ENCODE measurements around the gene SNCA.
A peak's percentile ranks its signal among the peaks of the same experiment; 100 is the strongest.

The SNCA gene

DNA sequence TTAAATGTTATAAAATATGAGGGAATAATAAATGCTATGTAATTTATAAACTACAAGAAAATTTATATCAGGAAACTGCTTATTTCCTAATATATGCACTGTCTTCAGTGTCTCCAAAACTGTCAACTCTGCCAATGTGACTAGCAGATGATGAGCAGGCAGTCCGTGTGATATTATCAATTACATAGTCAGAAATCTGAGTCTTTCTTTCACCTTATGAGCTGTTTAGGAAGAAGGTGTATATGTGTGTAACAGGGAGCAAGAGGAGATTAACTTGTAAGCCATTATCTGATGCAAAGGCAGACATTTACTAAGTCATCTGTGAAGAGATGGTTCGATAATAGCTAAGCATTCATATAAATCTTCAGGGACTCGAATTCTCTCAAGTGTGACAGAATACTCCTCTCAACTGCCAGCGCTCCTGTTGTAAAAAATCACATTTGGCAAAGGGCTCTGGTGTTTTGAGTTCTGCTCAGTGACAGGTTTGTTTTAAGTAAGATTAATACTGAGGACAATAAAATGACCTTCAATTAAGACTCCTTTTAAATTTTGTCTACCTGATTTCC, 79.7 kb downstream of the SNCA start:
- DNase-seq (ENCODE audit: low read depth, low spot score): no peak
- H3K27ac ChIP-seq: no peak overlapping the region

DNA sequence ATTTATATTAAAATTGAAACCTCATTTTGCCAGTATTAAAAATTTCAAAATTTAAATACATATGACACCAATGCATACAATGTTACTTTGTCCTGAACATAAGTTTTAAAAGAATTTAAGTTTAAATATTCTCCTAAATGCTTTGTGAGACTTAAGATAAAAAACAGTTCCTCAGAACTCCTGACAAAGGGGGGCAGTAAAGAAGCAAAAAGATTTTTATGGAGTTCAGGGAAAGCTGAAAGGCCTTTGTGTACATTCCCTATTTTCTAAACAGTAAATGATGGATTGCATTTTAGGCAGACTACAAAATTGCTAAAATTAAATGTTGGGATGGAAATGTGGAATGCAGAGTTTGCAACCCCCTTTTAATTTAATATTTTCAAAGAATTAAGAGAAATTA, 81.7 kb downstream of the SNCA start:
- H3K27ac ChIP-seq: no peak overlapping the region
- DNase-seq (ENCODE audit: low read depth, low spot score): no peak

- peak overlapping the region; percentile 74 for H3K27ac ChIP-seq
- DNase-seq (ENCODE audit: low read depth, low spot score): no peak
Measured at GRCh38 chr4:89754531-89754930, 82.4 kb downstream of the SNCA start.

- peak; percentile 90 for DNase-seq (ENCODE audit: low read depth, low spot score)
- peak overlapping the region; percentile 74 for H3K27ac ChIP-seq
Measured at GRCh38 chr4:89753601-89754066, 83.3 kb downstream of the SNCA start.

DNA sequence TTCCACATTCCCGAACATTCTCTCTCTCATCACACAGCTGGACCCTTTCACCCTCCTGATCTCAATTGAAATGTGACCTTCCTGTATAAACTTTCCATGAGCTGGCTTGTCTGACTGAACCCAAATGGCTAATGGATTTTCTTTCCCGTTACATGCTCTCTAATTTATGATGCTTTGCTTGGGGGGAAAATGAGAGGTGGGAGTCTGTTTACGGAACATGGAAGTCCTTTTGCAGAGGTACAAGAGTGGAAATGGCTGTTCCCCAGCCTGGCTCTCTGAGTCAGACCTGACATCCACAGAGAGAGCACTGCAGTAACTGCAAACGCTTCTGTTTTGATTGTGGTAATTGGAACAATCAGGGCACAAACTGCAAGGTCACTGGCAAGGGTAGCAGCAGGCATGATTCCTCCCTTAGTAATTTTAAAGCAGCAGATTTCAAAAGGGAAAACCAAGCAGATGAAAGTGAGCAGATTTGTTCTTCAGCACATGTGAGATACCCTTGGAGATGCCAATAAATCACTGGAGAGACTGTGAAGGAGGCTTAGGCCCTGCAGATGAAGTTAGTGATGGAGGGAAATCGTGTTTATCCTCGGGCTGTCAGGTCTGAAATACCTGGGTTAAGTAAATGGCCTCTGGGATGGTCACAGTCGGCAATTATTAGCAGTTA, 83.9 kb downstream of the SNCA start:
- peak overlapping the region; percentile 74 for H3K27ac ChIP-seq
- DNase-seq (ENCODE audit: low read depth, low spot score): peak; percentile 43

DNA sequence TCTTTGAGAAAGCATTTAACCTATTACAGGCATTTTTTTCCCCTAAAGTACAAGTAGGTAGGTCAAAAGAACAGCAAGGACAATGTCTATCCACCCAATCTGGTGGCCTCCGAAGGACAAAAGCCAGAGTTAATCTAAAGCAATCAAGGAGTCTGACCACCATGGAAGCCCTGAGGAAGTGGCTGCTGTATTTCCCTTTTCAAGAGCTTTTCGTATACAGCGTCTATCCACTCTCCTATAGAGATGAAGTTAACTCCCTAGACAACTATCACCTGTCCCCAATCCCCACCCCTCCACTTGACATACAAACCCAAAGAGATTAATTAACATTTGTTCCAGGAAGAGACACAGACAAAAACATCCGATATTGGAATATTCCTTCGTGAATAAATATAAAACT, 85.5 kb downstream of the SNCA start:
- H3K27ac ChIP-seq: no peak overlapping the region
- DNase-seq (ENCODE audit: low read depth, low spot score): no peak

GRCh38 chr4:89746377-89746776, 90.6 kb downstream of the SNCA start:
- H3K27ac ChIP-seq: no peak overlapping the region
- no peak for DNase-seq (ENCODE audit: low read depth, low spot score)

DNA sequence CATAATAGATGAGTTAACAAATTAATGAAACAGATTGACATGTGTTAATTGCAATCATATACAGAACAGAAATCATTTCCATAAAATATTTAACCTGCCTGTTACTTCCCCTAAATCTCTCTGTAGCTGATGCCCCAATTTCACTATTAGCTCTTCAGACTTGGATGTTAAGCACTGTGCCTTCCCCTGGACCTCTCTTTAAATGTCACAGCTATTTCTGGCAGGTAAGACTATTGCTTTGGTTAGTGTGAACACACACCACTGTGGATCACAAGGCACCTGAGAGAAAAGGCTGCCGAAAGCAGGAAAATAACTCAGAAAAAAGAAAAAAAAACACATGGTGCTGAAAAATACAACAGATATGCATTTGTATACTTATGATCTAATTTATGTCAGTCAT, 91.3 kb downstream of the SNCA start:
- H3K27ac ChIP-seq: no peak overlapping the region
- DNase-seq (ENCODE audit: low read depth, low spot score): no peak

DNA sequence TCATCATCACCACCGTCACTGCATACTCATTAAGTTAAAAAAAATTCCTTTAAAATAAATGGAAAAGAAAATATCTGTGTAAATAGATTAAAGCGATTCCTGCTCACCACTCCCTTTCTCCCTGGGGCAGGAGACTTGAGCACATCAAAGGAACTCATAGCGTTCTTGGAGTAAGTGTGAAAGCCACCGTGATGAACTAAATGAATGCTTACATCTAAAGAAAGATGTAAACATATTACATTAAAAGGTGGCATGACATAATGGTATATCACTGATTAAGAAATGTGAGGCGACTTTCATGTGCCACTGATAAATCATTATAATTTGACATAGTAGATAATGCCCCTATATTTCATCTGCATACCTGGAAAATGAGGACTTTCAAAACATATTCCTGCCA, 92.0 kb downstream of the SNCA start:
- no peak overlapping the region for H3K27ac ChIP-seq
- DNase-seq (ENCODE audit: low read depth, low spot score): no peak

GRCh38 chr4:89741768-89742167, 95.2 kb downstream of the SNCA start:
- no peak for DNase-seq (ENCODE audit: low read depth, low spot score)
- H3K27ac ChIP-seq: no peak overlapping the region

GRCh38 chr4:89739311-89739988, 97.5 kb downstream of the SNCA start:
- no peak for DNase-seq (ENCODE audit: low read depth, low spot score)
- no peak overlapping the region for H3K27ac ChIP-seq

GRCh38 chr4:89737888-89738287, 99.1 kb downstream of the SNCA start:
- no peak overlapping the region for H3K27ac ChIP-seq
- peak; percentile 10 for DNase-seq (ENCODE audit: low read depth, low spot score)

DNA sequence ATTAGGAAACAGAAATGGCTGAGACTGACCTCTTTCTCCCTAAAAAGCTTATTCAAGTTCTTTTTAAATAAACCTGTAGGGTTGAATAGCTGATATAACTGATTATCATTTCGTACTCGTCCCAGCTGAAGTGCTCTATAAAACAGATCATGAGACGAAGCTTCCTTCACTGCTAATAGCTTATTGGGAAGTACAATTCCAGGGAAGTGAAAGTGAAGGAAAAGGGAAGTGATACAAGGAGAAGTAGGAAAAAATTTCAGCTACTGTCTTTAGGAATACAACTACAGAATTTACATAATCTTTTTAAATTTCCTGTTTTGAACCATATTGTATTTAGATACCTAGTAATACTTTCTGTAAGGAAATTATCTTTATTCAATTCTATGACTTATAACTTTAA, 103.0 kb downstream of the SNCA start:
- no peak for DNase-seq (ENCODE audit: low read depth, low spot score)
- no peak overlapping the region for H3K27ac ChIP-seq

DNA sequence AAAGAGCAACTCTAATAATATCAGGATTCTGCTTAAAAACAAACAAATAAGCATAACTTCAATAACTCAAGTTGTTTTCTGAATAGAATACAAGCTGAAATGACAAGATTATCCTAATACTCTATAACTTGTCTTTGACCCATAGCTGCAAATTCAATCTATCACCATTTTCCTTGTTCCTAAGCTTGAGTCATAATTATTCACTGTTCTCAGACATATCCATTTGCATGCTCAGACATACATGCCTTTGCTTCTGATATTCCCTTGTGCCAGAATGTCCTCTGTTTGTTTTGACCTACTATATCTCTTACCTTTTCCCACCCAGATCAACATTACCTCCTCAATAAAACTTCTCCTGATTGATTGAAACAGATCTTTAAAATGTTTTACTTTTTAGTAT, 109.7 kb downstream of the SNCA start:
- no peak overlapping the region for H3K27ac ChIP-seq
- no peak for DNase-seq (ENCODE audit: low read depth, low spot score)

DNA sequence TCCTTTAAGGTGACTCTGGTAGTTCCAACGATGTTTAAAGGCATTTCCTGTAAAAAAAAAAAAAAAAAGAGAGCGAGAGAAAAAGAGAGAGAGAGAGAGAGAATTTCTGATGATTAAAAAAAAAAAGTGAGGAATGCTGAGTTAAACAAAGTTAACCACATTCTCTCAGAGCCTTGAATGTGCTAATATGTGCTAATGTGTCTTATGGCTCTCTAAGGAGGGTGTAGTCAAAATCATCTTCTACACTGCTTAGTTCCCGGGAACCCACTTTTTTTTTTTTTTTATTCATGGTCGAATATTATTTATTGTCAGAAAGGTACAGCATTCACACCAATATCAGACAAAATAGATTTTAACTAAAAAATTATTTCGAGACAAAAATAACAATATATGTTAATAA, 111.7 kb downstream of the SNCA start:
- DNase-seq (ENCODE audit: low read depth, low spot score): no peak
- peak overlapping the region; percentile 40 for H3K27ac ChIP-seq

DNA sequence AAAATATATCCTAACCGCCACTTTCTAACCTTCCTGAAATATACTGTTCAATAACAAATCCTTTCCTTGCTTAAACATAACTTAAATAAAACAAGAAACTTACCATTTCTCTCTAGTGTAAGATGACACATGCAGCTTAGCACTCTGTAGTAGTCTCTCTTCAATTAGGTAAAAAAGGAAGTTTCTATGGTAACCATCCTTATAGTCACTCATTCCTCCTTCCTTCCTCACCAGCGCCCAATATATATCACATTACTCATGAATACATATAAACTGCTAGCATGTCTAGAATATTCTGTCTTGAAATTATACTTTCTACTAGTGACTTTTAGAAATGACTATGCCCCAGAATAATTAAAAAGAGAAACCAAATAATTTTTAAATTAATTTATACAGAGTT, 112.2 kb downstream of the SNCA start:
- peak overlapping the region; percentile 40 for H3K27ac ChIP-seq
- peak; percentile 18 for DNase-seq (ENCODE audit: low read depth, low spot score)

DNA sequence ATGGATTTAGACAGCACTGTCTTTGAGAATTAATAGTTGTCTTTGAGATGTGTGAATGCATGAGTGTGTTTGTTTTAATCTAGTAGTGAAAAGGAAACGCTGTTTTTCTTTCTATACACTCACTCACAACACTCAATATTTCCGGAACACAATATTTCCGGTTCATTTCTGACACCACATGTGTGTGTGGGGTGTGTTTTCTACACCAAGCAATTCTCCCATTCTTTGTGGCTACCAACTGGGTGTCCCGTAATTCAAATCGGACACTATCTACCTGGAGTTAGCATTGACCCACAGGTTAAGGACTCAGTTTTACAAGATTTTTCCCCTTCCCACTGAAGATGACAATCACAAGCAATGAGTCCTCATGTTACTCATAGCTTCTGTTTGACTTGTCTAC, 113.9 kb downstream of the SNCA start:
- DNase-seq (ENCODE audit: low read depth, low spot score): no peak
- no peak overlapping the region for H3K27ac ChIP-seq

DNA sequence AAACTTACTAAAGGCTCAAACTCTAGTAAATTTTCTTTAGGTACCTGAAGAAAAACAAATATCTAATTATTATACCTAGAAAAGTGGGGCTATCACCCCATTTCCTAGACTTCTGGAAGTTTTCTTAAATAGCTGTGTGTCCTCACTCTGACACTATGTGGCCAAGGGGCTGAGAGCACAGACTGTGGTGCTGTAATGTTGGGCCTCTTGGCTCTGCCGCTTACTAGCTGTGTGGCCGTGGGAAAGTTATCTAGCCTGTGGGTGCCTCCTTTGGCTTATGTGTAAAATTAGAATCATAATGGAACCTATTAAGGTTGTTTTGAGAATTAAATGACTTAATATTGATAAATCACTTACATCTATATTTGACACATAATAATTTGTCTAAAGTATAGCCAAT, 114.4 kb downstream of the SNCA start:
- H3K27ac ChIP-seq: no peak overlapping the region
- DNase-seq (ENCODE audit: low read depth, low spot score): no peak

GRCh38 chr4:89720981-89721380, 116.0 kb downstream of the SNCA start:
- H3K27ac ChIP-seq: no peak overlapping the region
- no peak for DNase-seq (ENCODE audit: low read depth, low spot score)

GRCh38 chr4:89719536-89720090, 117.3 kb downstream of the SNCA start:
- no peak for DNase-seq (ENCODE audit: low read depth, low spot score)
- no peak overlapping the region for H3K27ac ChIP-seq

DNA sequence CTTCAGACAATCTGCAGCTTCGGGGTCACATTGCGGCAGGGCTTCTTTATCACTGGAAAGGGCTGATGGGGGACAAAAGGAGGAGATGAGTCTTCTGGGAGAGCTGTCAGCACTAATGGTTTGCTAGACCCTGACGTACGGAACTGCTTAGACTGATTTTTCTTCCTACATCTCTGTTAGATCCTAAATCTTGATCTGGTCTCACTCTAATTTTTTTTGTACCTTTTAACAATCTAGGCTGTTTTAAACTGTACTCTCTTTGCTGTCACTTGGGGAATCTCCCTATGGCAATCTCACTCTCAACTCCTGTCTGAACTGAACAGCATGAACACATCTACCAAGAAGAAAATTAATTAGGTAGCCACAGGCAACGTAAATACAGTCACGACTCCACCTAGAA, 120.1 kb downstream of the SNCA start:
- DNase-seq (ENCODE audit: low read depth, low spot score): no peak
- H3K27ac ChIP-seq: no peak overlapping the region
